IPS-18a (cell line): ENCODE measurements around the gene CDH13.

ENCODE experiments used
- H3K27ac ChIP-seq: one replicate; pipeline ENCODE4 v1.5.1; 2013; ENCODE audit warnings: low read length
- H3K27me3 ChIP-seq: one replicate; pipeline ENCODE4 v1.6.1; 2013; ENCODE audit warnings: mild to moderate bottlenecking, low read length; ENCODE audit not compliant: control insufficient read depth, insufficient read depth
- H3K36me3 ChIP-seq: one replicate; pipeline ENCODE4 v1.6.1; 2013; ENCODE audit warnings: low read depth, low read length; ENCODE audit not compliant: control insufficient read depth
- H3K4me1 ChIP-seq: one replicate; pipeline ENCODE4 v1.6.1; 2013; ENCODE audit warnings: low read depth, low read length; ENCODE audit not compliant: control insufficient read depth
- H3K4me3 ChIP-seq: one replicate; pipeline ENCODE4 v1.5.1; 2013; ENCODE audit warnings: low read length
- H3K9ac ChIP-seq: one replicate; pipeline ENCODE4 v1.6.1; 2013; ENCODE audit warnings: mild to moderate bottlenecking, low read length, moderate library complexity
- H3K9me3 ChIP-seq: one replicate; pipeline ENCODE4 v1.6.1; 2013; ENCODE audit warnings: low read depth, low read length; ENCODE audit not compliant: control insufficient read depth

Gene CDH13

DNA sequence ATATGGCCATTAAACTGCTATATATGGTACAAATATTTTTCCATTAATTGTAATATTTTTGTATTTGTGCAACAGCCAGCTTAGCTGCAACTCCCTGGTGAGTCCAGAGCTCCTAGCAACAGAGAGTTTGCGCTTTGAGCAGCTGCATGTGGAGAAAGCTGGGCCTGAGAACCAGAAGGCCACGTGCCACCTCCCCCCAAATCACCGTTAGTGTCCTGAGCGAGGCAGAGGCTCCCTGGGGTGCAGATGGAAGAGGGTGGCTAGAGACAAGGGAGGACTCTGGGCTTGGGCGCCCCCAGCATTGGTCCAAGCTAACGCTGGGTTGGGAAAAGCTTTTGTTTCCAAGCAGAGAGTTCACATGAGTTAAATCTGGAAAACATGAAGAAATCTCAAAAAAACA is 1222.7 kb downstream of the CDH13 start:
- H3K4me3 ChIP-seq = no peak overlapping the region
- H3K9me3 ChIP-seq = no peaks in the 10 kb centered on the region
- no peaks in the 10 kb centered on the region for H3K27me3 ChIP-seq
- H3K4me1 ChIP-seq = peaks cover 18% of the 10 kb centered on the region
- no peaks in the 10 kb centered on the region for H3K36me3 ChIP-seq
- H3K9ac ChIP-seq = no peak overlapping the region
- H3K27ac ChIP-seq = no peak overlapping the region
